Activated CD4-positive, alpha-beta memory T cell treated with anti-CD3 and anti-CD28 coated beads, Interleukin-2, amount 10 ng/mL, durations not matched to agents 7 days and 5 days (primary cell): ENCODE data around the gene ERFL. TPM values are rescaled to one million over a fixed set of nuclear protein-coding genes. Genes with fewer than 3 reads are reported as not detected.
"Not testable (repeated sequence)": the region's sequence is repeated elsewhere in the genome, so short reads cannot be mapped to it uniquely, and the experiment has no call there.

ENCODE experiments used
- CTCF ChIA-PET: fragments of 350-600 bp; sonication (Branson Sonifier 250); formaldehyde crosslinking; loops from one replicate; lab custom pipeline; 2021; ENCODE audit warnings: antibody characterized with exemption, inconsistent platforms; lab: Charles Lee
- POLR2A ChIA-PET: fragments of 350-600 bp; sonication (Branson Sonifier 250); formaldehyde crosslinking; loops from one replicate; lab custom pipeline; 2021; ENCODE audit warnings: antibody characterized with exemption; lab: Charles Lee
- DNase-seq: peaks from one replicate; pipeline ENCODE4 v3.0.0-alpha.2; 2020
- H3K27ac Mint-ChIP-seq: one replicate; pipeline ENCODE4 v1.8.0; 2021; ENCODE audit warnings: mild to moderate bottlenecking, mixed read lengths
- H3K27me3 Mint-ChIP-seq: one replicate; pipeline ENCODE4 v1.8.0; 2021; ENCODE audit warnings: mixed read lengths
- H3K36me3 Mint-ChIP-seq: one replicate; pipeline ENCODE4 v1.8.0; 2021; ENCODE audit warnings: low read depth, mixed read lengths
- H3K4me1 Mint-ChIP-seq: one replicate; pipeline ENCODE4 v1.8.0; 2021; ENCODE audit warnings: mixed read lengths
- H3K4me3 Mint-ChIP-seq: one replicate; pipeline ENCODE4 v1.8.0; 2021; ENCODE audit warnings: mild to moderate bottlenecking, mixed read lengths
- H3K9me3 Mint-ChIP-seq: one replicate; pipeline ENCODE4 v1.8.0; 2021; ENCODE audit warnings: mixed read lengths
- total RNA-seq, 2 experiments: library from RNA; stranded (reverse); gene quantifications; one replicate each; pipeline ENCODE4 v1.2.3, GENCODE V29; 2021

Gene ERFL
- total RNA-seq, 2 experiments from 2014 or later: 1.5 to 1.7 TPM

DNA sequence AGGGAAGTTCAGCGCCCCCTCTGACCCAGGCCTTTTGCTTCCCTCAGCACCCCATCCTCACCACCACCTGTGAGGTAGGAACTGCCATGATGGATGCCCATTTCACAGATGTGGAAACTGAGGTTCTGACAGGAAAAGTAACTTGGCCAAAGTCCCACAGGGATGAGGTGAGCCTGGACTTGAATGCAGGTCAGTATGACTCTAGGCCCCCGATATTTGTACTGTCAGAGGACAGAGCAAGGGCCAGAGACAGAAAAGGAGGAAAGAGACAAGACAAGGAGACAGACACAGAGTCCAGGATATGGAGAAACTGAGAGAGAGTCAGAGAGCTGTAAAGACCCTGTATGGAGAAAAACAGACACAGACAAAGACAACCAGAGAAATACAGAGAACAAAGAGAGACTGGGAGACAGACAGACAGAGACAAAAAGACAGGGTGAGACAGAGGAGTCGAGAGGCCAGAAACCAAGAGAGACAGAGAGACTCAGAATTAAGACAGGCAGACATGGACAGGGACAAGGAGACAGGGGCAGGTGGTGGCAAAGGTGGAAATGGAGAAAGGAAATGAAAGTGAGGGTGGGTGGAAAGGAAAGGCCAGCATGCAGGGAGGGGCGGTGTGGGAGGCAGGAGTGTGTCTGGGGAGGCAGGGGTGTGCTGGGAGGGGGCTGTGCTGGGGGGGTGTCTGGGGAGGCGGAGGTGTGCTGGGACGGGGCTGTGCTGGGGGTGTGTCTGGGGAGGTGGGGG, 5.0 kb downstream of the ERFL start:
- H3K27ac Mint-ChIP-seq: no peak overlapping the region
- no peaks in the 10 kb centered on the region for H3K9me3 Mint-ChIP-seq
- POLR2A ChIA-PET: interaction anchor here (1.2 kb wide), 1 partner anchor 11 kb away, joined by 4 read pairs; no protein-coding TSS in a partner anchor

DNA sequence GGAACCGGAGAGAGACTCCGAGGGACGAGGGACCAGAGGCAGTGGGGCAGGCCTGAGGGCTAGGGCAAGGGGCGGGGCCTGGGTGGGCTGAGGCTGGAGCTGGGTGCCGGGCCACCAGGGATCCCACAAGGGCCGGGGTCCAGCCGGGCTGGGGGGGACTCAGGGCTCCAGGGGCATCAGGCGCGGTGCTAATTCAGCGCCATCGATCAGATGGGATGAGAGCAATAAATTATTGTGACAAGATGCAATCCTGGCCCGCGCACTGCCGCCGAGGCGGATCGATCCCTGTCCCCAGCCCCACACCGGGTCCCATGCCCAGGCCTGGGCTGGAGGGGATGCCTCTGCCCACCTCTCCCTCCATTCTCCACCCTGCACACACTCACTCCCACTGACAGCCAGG, 5.7 kb downstream of the ERFL start:
- Mint-ChIP-seq H3K4me3 (no peak overlapping the region), H3K36me3 (no peaks in the 10 kb centered on the region), H3K27me3 (peaks cover 14% of the 10 kb centered on the region), H3K9me3 (no peaks in the 10 kb centered on the region), H3K4me1 (peaks cover 4% of the 10 kb centered on the region), H3K27ac (no peak overlapping the region)
- POLR2A ChIA-PET: interaction anchor here (1.2 kb wide), 2 partner anchors 11 to 12 kb away, joined by 3 to 4 read pairs; no protein-coding TSS in a partner anchor
- CTCF ChIA-PET: no interaction called here
- DNase-seq: no peak

More for the DNA sequence above, 5.0 kb downstream of the ERFL start:
- CTCF ChIA-PET: no interaction called here
- DNase-seq: no peak
- Mint-ChIP-seq H3K4me1 (peaks cover 6% of the 10 kb centered on the region), H3K27me3 (peaks cover 15% of the 10 kb centered on the region), H3K36me3 (no peaks in the 10 kb centered on the region), H3K4me3 (no peak overlapping the region)

DNA sequence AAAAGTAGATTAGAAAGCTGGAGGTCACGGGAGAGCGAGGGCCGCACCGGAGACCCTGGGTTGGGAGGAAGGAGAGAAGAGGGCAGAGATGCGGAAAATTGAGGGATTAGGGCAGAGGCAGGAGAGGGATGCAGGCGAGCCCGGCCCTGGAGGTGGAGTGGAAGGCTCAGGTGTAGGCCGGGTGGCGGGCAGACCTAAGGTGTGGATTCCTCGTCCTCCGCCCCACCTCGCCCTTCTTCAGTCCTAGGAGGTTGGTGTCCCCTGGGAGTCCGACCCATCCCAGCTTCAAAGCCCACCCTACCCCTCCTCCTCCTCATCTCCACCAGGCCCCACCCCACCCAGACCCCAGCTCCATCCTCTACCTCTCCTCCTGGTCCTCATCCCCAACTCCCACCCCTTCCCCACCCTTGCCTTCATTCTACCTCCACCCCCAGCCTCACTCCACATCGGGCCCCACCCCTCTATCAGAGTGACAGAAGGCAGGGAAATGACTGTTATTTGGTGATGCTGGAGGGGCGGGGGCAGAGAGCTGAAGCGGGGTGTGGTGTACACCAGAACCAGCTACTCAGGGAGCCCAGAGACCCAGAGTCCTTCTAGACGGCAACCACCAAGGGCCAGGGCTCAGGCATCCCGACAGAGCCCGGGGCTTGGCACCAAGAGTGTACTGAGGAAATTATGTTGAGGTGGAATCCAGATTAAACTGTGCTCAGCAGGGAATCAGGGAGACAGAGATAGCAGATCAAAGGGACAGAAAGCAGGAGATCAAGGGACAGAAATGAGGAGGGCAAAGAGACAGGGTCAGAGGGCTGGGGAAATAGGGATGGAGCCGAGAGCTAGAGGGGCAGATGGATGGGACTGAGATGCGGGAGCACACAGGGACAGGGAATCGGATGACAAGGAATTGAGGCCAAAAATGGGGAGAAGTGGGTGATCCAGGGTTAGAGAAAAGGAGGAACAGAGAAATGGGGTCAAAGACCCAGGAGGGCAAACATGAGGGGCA, 6.4 kb downstream of the ERFL start:
- Mint-ChIP-seq H3K4me3 (no peak overlapping the region), H3K9me3 (no peaks in the 10 kb centered on the region), H3K36me3 (no peaks in the 10 kb centered on the region), H3K27me3 (peaks cover 14% of the 10 kb centered on the region), H3K4me1 (peaks cover 4% of the 10 kb centered on the region), H3K27ac (no peak overlapping the region)
- DNase-seq: no peak
- ChIA-PET POLR2A (interaction anchor here (1.2 kb wide), 1 partner anchor 13 kb away, joined by 3 read pairs; no protein-coding TSS in a partner anchor), CTCF (no interaction called here)

DNA sequence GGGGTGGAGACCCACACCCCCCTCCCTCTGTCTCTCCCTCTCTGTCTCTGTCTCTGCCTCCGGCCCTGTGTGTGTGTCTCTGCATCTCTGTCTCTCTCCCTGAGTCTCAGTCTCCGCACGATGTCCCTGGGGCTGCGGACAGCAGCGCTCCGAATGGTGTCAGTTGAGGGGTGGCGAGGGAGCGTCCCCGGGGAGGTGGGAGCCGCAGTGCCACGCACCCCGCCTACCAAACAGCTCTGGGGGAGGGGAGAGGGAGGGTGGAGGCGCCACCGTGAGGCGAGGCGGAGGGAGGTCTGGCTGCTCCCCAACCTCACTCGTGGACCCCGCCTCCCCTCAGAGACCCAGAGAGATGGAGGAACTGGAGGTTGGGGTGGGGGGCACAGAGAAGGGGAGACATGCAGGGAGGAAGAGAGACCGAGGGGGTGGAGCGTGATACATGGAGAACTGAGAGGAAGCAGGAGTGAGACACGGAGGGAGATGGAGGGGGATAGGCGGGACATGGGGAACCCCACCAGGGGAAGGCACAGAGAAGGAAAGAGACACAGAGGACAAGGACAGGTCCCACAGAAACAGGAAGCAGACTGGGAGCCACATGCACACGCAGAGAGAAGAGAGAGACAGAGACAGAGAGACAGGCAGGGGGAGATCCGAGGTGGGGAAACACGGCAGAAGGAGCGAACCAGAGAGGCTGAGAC, 7.2 kb downstream of the ERFL start:
- Mint-ChIP-seq H3K9me3 (no peaks in the 10 kb centered on the region), H3K4me3 (no peak overlapping the region), H3K27ac (no peak overlapping the region), H3K4me1 (peaks cover 4% of the 10 kb centered on the region), H3K27me3 (peaks cover 14% of the 10 kb centered on the region), H3K36me3 (no peaks in the 10 kb centered on the region)
- ChIA-PET POLR2A (interaction anchor here (1.2 kb wide), 1 partner anchor 14 kb away, joined by 3 read pairs; no protein-coding TSS in a partner anchor), CTCF (no interaction called here)
- DNase-seq: no peak

DNA sequence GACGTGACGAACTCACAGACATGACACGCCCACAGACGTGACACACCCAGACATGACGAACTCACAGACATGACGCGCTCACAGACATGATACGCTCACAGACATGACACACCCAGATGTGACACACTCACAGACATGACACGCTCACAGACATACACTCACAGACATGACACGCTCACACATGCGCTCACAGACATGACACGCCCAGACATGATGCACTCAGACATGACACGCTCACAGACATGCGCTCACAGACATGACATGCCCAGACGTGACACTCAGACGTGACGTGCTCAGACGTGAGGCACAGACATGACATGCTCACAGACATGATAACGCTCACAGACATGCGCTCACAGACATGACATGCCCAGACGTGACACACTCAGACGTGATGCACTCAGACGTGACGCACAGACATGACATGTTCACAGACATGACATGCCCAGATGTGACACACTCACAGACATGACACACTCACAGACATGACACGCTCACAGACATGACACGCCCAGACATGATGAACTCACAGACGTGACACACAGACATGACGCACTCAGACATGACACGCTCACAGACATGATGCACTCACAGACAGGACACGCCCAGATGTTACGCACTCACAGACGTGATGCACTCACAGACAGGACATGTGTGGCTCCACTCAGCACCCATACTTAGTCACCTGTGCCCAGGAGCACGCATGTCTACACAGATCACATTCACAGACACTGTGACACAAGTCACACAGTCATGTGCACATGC, 8.1 kb downstream of the ERFL start:
- Mint-ChIP-seq H3K27me3 (peaks cover 14% of the 10 kb centered on the region), H3K36me3 (no peaks in the 10 kb centered on the region), H3K9me3 (no peaks in the 10 kb centered on the region), H3K4me3 (no peak overlapping the region), H3K4me1 (peaks cover 4% of the 10 kb centered on the region), H3K27ac (no peak overlapping the region)
- DNase-seq: no peak
- POLR2A ChIA-PET: no interaction called here
- CTCF ChIA-PET: no interaction called here

DNA sequence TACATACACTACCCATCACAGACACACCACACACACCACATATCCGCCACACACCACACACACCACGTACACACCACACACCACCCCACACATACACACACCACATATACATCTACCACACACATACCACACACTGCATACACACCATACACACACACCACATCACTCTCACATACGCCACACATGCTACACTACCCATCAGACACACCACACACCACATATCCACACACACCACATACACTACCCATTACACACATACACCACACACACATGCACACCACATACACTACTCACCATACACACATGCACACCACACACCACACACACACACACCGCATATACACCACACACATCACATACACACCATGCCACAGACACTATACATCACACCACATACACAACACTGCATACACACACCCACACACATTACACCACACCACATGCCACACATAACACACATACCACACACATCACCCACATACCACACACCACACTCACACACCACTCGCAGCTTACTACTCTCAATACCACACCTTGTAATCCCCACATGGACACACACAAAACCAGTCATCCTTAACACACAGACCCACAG, 9.5 kb downstream of the ERFL start:
- POLR2A ChIA-PET: no interaction called here
- DNase-seq: no peak
- Mint-ChIP-seq H3K27me3 (peaks cover 22% of the 10 kb centered on the region), H3K27ac (no peak overlapping the region), H3K4me1 (peaks cover 7% of the 10 kb centered on the region), H3K4me3 (no peak overlapping the region), H3K9me3 (no peaks in the 10 kb centered on the region), H3K36me3 (no peaks in the 10 kb centered on the region)
- CTCF ChIA-PET: no interaction called here

DNA sequence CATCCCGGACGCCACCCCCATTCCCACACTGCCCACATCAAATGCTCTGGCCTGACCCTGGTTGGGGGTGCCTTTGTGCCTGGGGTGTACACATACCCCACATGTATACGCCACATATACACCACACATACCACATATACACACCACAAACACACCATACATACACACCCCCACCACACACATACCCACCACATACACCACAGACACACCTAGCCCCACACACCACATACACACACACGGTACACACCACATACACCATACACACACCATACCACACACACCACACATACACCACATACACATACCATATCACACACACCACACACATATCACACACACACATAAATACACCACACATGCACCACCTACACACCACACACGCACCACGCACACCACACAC, 10.2 kb downstream of the ERFL start:
- H3K9me3 Mint-ChIP-seq: no peaks in the 10 kb centered on the region
- peaks cover 25% of the 10 kb centered on the region for H3K27me3 Mint-ChIP-seq
- H3K36me3 Mint-ChIP-seq: no peaks in the 10 kb centered on the region
- ChIA-PET POLR2A (no interaction called here), CTCF (no interaction called here)
- no peak overlapping the region for H3K27ac Mint-ChIP-seq
- H3K4me3 Mint-ChIP-seq: no peak overlapping the region
- DNase-seq: no peak
- H3K4me1 Mint-ChIP-seq: peaks cover 4% of the 10 kb centered on the region

DNA sequence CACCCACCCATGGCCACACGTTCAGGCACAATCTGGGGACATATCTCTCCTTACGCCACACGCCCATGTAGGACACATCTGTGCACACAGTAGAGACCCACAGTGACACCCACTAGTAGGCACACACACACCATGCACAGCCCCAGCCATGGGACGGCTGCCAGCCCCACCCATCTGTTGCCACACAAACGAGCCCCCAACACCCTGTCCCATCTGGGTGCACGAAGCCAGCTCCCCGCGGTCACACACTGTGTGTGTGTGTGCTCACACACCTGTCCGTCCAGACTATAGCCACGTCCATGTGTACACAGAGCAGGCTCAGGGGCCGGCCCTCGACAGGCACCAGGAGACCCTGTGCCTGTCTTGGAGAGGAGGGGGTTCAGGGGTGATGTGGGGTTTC, 10.6 kb downstream of the ERFL start:
- DNase-seq: no peak
- H3K27ac Mint-ChIP-seq: no peak overlapping the region
- POLR2A ChIA-PET: no interaction called here
- H3K4me3 Mint-ChIP-seq: no peak overlapping the region
- H3K27me3 Mint-ChIP-seq: peaks cover 25% of the 10 kb centered on the region
- H3K4me1 Mint-ChIP-seq: peaks cover 3% of the 10 kb centered on the region
- CTCF ChIA-PET: no interaction called here
- H3K36me3 Mint-ChIP-seq: no peaks in the 10 kb centered on the region
- no peaks in the 10 kb centered on the region for H3K9me3 Mint-ChIP-seq

DNA sequence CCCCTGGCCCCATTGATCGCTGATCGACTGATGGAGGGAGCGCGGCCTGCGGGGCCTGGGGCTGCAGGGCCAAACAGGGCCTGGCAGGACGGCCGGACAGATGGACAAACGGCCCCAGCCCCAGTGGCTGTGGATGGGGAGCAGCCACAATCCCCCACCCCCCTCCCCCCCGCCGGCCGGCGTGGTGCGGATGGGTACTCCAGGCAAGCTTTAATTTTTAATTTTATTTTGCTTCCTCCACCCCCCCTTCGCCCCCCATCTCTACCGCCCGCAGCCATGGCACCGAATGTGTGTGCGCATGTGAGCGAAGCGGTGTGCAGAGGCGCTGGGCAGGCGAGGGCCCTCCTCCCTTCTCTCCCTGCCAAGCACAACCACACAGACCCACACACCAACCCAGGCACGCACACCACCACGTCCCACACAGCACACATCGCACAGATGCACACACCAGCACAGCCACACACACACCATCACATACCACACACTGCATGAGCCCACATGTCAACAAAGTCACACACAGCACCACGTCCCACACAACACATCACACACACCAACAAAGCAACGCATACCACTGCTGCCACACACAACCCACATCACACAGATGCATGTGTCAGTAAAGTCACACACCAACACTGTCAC, 12.4 kb downstream of the ERFL start:
- POLR2A ChIA-PET: interaction anchor here (0.6 kb wide), 1 partner anchor 12 kb away, joined by 3 read pairs; the partner anchor contains the start of gene ERFL
- no peak overlapping the region for H3K4me3 Mint-ChIP-seq

DNA sequence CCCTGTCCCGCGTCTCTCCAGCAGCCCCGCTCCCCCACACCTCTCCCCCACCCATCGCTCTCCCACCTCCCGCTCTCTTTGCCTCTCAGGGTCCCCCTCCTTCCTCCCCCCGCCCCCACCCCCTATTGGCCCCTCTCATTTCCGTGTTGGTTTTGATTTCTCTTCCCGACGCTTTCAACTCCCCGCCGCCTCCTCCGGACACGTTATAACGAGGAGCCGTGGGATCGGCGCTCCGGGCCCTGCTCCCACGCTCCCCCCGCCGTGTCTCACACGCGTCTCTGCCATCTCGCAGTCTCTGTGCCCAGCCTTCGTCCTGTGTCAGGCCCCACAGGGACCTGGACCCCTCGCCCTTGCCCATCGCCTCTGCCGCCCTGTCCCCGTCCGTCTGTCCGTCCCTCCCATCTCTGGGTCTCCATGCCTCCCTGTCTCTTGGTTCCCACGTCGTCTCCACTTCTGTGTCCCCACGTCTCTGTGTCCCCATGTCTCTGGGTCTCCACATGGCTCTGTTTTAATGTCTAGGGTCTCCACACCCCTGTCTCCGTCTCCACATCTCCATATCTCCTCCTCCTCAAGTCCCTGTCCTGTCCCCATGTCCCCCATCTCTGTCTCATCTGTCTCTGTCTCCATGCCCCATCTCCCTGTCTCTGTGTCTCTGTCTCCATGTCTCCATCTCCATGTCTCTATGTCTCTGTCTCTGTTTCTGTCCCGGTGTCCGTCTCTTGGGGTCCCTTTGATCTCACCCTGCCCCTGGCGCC, 13.1 kb downstream of the ERFL start:
- Mint-ChIP-seq H3K4me3 (no peak overlapping the region), H3K9me3 (no peaks in the 10 kb centered on the region), H3K36me3 (peaks cover 11% of the 10 kb centered on the region), H3K27me3 (peaks cover 39% of the 10 kb centered on the region), H3K4me1 (peaks cover 13% of the 10 kb centered on the region), H3K27ac (no peak overlapping the region)
- no peak for DNase-seq
- ChIA-PET POLR2A (interaction anchor here (0.6 kb wide), 1 partner anchor 13 kb away, joined by 3 read pairs; the partner anchor contains the start of gene ERFL), CTCF (no interaction called here)

More for the DNA sequence above, 12.4 kb downstream of the ERFL start:
- DNase-seq: no peak
- Mint-ChIP-seq H3K27ac (no peak overlapping the region), H3K4me1 (peaks cover 10% of the 10 kb centered on the region), H3K36me3 (peaks cover 4% of the 10 kb centered on the region), H3K9me3 (no peaks in the 10 kb centered on the region), H3K27me3 (peaks cover 33% of the 10 kb centered on the region)
- CTCF ChIA-PET: no interaction called here

DNA sequence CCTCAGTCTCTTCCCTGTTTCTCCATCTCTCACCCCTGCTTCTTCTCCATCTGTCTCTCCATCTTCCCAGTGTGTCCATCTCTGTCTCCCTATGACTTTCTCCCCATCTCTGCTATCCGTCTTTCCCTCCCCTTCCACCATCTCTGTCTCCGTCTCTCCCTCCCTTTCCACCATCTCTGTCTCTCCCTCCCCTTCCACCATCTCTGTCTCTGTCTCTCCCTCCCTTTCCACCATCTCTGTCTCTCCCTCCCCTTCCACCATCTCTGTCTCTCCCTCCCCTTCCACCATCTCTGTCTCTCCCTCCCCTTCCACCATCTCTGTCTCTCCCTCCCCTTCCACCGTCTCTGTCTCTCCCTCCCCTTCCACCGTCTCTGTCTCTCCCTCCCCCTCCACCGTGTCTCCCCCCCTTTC, 13.8 kb downstream of the ERFL start:
- H3K27ac Mint-ChIP-seq, POLR2A ChIA-PET, CTCF ChIA-PET, H3K4me3 Mint-ChIP-seq, DNase-seq, H3K9me3 Mint-ChIP-seq: not testable (repeated sequence)
- peaks cover 39% of the 10 kb centered on the region for H3K27me3 Mint-ChIP-seq
- H3K36me3 Mint-ChIP-seq: peaks cover 13% of the 10 kb centered on the region
- peaks cover 13% of the 10 kb centered on the region for H3K4me1 Mint-ChIP-seq
